ENCODE data around the gene SCAP. TPM values are rescaled to one million over a fixed set of nuclear protein-coding genes. Genes with fewer than 3 reads are reported as not detected.

Gene SCAP
- total and polyA plus RNA-seq, 7 donors: 18.9 to 47.5 (median 34.7) TPM

DNA sequence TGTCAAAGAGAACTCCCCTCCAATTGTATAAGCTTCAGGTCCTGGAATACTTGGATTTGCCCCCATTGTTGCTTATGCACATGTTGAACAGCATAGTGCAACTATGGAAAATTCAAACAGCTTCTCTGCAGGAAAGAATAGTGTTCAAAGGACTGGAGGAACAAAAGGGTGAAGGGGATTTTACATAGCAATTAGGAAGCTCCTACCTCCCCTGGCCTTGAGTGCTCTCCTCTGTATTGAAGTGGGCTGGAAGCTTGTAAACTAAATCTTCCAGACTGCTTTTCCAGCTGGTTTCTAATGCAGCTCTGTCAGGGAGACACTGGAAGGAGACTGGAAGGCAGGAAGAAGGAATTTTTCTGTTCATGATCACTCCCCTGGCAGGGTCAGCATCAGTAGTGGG, 45.0 kb upstream of the SCAP start:
- TF ChIP-seq, protein P1, sequence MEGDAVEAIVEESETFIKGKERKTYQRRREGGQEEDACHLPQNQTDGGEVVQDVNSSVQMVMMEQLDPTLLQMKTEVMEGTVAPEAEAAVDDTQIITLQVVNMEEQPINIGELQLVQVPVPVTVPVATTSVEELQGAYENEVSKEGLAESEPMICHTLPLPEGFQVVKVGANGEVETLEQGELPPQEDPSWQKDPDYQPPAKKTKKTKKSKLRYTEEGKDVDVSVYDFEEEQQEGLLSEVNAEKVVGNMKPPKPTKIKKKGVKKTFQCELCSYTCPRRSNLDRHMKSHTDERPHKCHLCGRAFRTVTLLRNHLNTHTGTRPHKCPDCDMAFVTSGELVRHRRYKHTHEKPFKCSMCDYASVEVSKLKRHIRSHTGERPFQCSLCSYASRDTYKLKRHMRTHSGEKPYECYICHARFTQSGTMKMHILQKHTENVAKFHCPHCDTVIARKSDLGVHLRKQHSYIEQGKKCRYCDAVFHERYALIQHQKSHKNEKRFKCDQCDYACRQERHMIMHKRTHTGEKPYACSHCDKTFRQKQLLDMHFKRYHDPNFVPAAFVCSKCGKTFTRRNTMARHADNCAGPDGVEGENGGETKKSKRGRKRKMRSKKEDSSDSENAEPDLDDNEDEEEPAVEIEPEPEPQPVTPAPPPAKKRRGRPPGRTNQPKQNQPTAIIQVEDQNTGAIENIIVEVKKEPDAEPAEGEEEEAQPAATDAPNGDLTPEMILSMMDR (IDR thresholded peaks at IDR 0.05): no peak
- H3K4me1 ChIP-seq: no peaks in the 10 kb centered on the region

DNA sequence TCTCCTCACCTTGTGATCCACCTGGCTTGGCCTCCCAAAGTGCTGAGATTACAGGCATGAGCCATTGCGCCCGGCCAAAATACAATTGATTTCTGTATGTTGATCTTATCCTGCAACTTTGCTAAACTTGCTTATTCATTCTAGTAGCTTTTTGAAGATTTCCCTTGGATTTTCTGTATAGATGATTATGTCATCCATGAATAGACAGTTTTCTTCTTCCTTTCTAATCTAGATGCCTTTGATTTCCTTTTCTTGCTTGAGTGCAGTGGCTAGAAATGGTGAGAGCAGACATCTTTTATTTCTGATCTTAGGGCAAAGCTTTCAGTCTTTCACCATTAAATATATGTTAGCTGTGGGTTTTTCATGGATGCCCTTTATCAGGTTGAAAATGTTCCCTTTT, 42.2 kb upstream of the SCAP start:
- TF ChIP-seq, protein P1 (IDR thresholded peaks at IDR 0.05): no peak

More for the DNA sequence above, 45.0 kb upstream of the SCAP start:
- no peak overlapping the region for H3K27ac ChIP-seq
- no peaks in the 10 kb centered on the region for H3K9me3 ChIP-seq
- intact Hi-C loops (cut with DNase I): no loop called here
- DNase-seq (no peak), ATAC-seq (no peak)
- no peaks in the 10 kb centered on the region for H3K27me3 ChIP-seq (ENCODE audit: insufficient read depth in 3 of 3, low read length in 2 of 3)
- no peaks in the 10 kb centered on the region for H3K36me3 ChIP-seq (ENCODE audit: insufficient read depth in 1 of 2, low read depth in 1 of 2)
- no peak overlapping the region for H3K4me3 ChIP-seq

DNA sequence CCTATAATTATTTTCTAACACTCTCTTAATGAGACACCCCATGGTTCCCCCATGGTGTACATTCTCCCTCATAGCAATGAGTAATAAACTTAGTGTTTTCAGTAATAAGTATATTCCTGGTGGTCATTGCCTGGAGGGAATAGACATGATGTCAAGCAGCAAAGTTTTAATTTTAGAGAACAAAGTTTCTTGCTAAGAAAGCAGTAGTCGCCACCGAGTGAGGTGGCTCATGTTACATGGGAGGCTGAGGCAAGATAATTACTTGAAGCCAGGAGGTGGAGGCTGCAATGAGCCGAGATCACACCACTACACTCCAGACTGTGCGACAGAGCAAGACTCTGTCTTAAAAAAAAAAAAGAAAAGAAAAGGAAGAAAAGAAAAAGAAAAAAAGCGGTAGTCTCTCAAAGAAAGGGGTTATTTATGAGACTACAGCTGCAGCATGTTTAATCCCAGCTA, 40.2 kb upstream of the SCAP start:
- TF ChIP-seq, protein P1 (IDR thresholded peaks at IDR 0.05): no peak
- ATAC-seq: no peak
- Histone ChIP-seq H3K27ac (no peak overlapping the region), H3K9me3 (no peaks in the 10 kb centered on the region), H3K4me3 (no peak overlapping the region), H3K36me3 (ENCODE audit: insufficient read depth in 1 of 2, low read depth in 1 of 2) (peaks cover 0 to 2% of the 10 kb centered on the region in 2 donors), H3K4me1 (no peaks in the 10 kb centered on the region), H3K27me3 (ENCODE audit: insufficient read depth in 3 of 3, low read length in 2 of 3) (no peaks in the 10 kb centered on the region)
- DNase-seq: no peak
- intact Hi-C loops (cut with DNase I): no loop called here
- WGBS, 3 donors: 25 to 31% (median 29%) methylated on average over 5 of the region's 5 CpGs

More for the DNA sequence above, 42.2 kb upstream of the SCAP start:
- DNase-seq (no peak), ATAC-seq (no peak)
- intact Hi-C loops (cut with DNase I): no loop called here
- Histone ChIP-seq H3K27me3 (ENCODE audit: insufficient read depth in 3 of 3, low read length in 2 of 3) (no peaks in the 10 kb centered on the region), H3K27ac (no peak overlapping the region), H3K4me3 (no peak overlapping the region), H3K9me3 (no peaks in the 10 kb centered on the region), H3K4me1 (no peaks in the 10 kb centered on the region), H3K36me3 (ENCODE audit: insufficient read depth in 1 of 2, low read depth in 1 of 2) (no peaks in the 10 kb centered on the region)
- 93 to 98% (median 96%) methylated on average over 2 of the region's 2 CpGs for WGBS, 3 donors

DNA sequence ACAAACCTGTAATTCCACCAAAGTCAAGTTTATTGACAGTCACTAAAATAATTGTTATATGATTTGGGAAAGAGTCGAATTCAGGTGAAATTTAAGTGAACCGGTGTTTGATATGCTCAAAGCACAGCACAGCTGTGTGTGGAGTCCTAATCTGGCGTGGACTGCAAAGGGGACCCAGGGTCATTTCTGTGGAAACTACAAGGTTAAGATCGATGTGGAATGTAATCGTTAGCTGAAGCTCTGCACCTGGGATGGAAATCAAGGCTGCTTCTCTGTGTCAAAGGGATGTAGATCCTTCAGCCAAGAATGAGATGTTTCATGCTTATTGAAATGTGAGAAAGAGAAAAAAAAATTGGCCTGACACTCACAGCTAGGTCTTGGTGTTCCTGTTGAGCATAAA, 39.4 kb upstream of the SCAP start:
- no peaks in the 10 kb centered on the region for H3K27me3 ChIP-seq (ENCODE audit: insufficient read depth in 3 of 3, low read length in 2 of 3)
- H3K4me1 ChIP-seq: no peaks in the 10 kb centered on the region
- no peak for ATAC-seq
- no peak overlapping the region for H3K27ac ChIP-seq
- TF ChIP-seq, protein P1 (IDR thresholded peaks at IDR 0.05): no peak
- no peak for DNase-seq
- H3K4me3 ChIP-seq: no peak overlapping the region
- intact Hi-C loops (cut with DNase I): no loop called here
- H3K9me3 ChIP-seq: no peaks in the 10 kb centered on the region
- H3K36me3 ChIP-seq (ENCODE audit: insufficient read depth in 1 of 2, low read depth in 1 of 2): peaks cover 0 to 10% of the 10 kb centered on the region in 2 donors
- WGBS, 3 donors: 40 to 53% (median 48%) methylated on average over 5 of the region's 5 CpGs
